Measurements from ENCODE around the gene MED7. TPM values are rescaled to one million over a fixed set of nuclear protein-coding genes. Genes with fewer than 3 reads are reported as not detected.

MED7 gene
- total RNA-seq, 4 donors from 2014 or later: 7.0 to 9.4 (median 8.5) TPM

GRCh38 chr5:157115012-157115411, 27.7 kb downstream of the MED7 start:
- TF ChIP-seq POLR2A (IDR thresholded peaks at IDR 0.05) (no peak), CTCF (IDR thresholded peaks at IDR 0.05 in 4 of 5, conservative IDR thresholded peaks at IDR 0.05 in 1 of 5) (no peak)
- Histone ChIP-seq H3K27ac (no peak overlapping the region), H3K9me3 (no peaks in the 10 kb centered on the region), H3K36me3 (no peaks in the 10 kb centered on the region), H3K4me3 (no peak overlapping the region), H3K4me1 (no peaks in the 10 kb centered on the region), H3K27me3 (no peaks in the 10 kb centered on the region)
- no peak for DNase-seq
- no peak for ATAC-seq
- in situ Hi-C loops (cut with MboI; ENCODE audit: low sequenced_read_pairs in 4 of 4) (no loop called here), intact Hi-C loops (cut with DNase I; ENCODE audit: low total_unique reads) (no loop called here)

GRCh38 chr5:157113002-157113401, 29.7 kb downstream of the MED7 start:
- ATAC-seq (peak in 1 of 2 donors; percentile 24), DNase-seq (peak in 1 of 2 donors; percentile 19)
- in situ Hi-C loops (cut with MboI; ENCODE audit: low sequenced_read_pairs in 4 of 4) (no loop called here), intact Hi-C loops (cut with DNase I; ENCODE audit: low total_unique reads) (no loop called here)
- no peaks in the 10 kb centered on the region for H3K27me3 ChIP-seq
- H3K27ac ChIP-seq: no peak overlapping the region
- TF ChIP-seq CTCF (IDR thresholded peaks at IDR 0.05 in 4 of 5, conservative IDR thresholded peaks at IDR 0.05 in 1 of 5): no peak
- TF ChIP-seq POLR2A (IDR thresholded peaks at IDR 0.05): no peak
- no peaks in the 10 kb centered on the region for H3K4me1 ChIP-seq
- no peak overlapping the region for H3K4me3 ChIP-seq
- H3K36me3 ChIP-seq: no peaks in the 10 kb centered on the region
- no peaks in the 10 kb centered on the region for H3K9me3 ChIP-seq

GRCh38 chr5:157109744-157110143, 32.9 kb downstream of the MED7 start:
- Histone ChIP-seq H3K36me3 (no peaks in the 10 kb centered on the region), H3K27ac (no peak overlapping the region), H3K9me3 (no peaks in the 10 kb centered on the region), H3K27me3 (no peaks in the 10 kb centered on the region), H3K4me1 (no peaks in the 10 kb centered on the region), H3K4me3 (no peak overlapping the region)
- intact Hi-C loops (cut with DNase I; ENCODE audit: low total_unique reads): no loop called here
- no peak for ATAC-seq
- no peak for DNase-seq
- in situ Hi-C loops (cut with MboI; ENCODE audit: low sequenced_read_pairs in 4 of 4): no loop called here
- TF ChIP-seq CTCF (IDR thresholded peaks at IDR 0.05 in 4 of 5, conservative IDR thresholded peaks at IDR 0.05 in 1 of 5) (no peak), POLR2A (IDR thresholded peaks at IDR 0.05) (no peak)

- Histone ChIP-seq H3K4me3 (peak within 1 kb of the TSS in 1 of 4 donors; percentile 3), H3K9me3 (no peaks in the 10 kb centered on the region), H3K4me1 (no peaks in the 10 kb centered on the region), H3K27me3 (no peaks in the 10 kb centered on the region), H3K36me3 (no peaks in the 10 kb centered on the region), H3K27ac (no peak within 1 kb of the TSS)
- no peak for TF ChIP-seq CTCF (IDR thresholded peaks at IDR 0.05 in 4 of 5, conservative IDR thresholded peaks at IDR 0.05 in 1 of 5)
- no peak for TF ChIP-seq POLR2A (IDR thresholded peaks at IDR 0.05)
- in situ Hi-C loops (cut with MboI; ENCODE audit: low sequenced_read_pairs in 4 of 4) (no loop called here), intact Hi-C loops (cut with DNase I; ENCODE audit: low total_unique reads) (no loop called here)
- no peak for ATAC-seq
- DNase-seq: peak; percentile 19 to 38
Measured at GRCh38 chr5:157108976-157109375, 33.7 kb downstream of the MED7 start, which contains the start of gene HAVCR2. TSS of gene HAVCR2 (minus strand) at chr5:157109044. CDS start at chr5:157108983, 61 bp downstream.

GRCh38 chr5:157107508-157107907, 35.2 kb downstream of the MED7 start:
- Histone ChIP-seq H3K27me3 (no peaks in the 10 kb centered on the region), H3K4me1 (no peaks in the 10 kb centered on the region), H3K9me3 (no peaks in the 10 kb centered on the region), H3K36me3 (no peaks in the 10 kb centered on the region), H3K4me3 (no peak overlapping the region), H3K27ac (no peak overlapping the region)
- in situ Hi-C loops (cut with MboI; ENCODE audit: low sequenced_read_pairs in 4 of 4): no loop called here
- intact Hi-C loops (cut with DNase I; ENCODE audit: low total_unique reads): no loop called here
- TF ChIP-seq POLR2A (IDR thresholded peaks at IDR 0.05): no peak
- no peak for TF ChIP-seq CTCF (IDR thresholded peaks at IDR 0.05 in 4 of 5, conservative IDR thresholded peaks at IDR 0.05 in 1 of 5)
- no peak for ATAC-seq
- no peak for DNase-seq
